Stimulated activated CD4-positive, alpha-beta T cell treated with anti-CD3 and anti-CD28 coated beads, TNF-alpha, amount 100 ng/mL, for 1 hour (primary cell): Measurements from ENCODE around the gene MIB1.

Source experiments
- DNase-seq, 3 donors: peaks; one replicate each; pipeline ENCODE4 v3.0.0-alpha.2; 2020; ENCODE audit warnings: low read depth in 3 of 3, low spot score in 1 of 3

Gene MIB1

DNA sequence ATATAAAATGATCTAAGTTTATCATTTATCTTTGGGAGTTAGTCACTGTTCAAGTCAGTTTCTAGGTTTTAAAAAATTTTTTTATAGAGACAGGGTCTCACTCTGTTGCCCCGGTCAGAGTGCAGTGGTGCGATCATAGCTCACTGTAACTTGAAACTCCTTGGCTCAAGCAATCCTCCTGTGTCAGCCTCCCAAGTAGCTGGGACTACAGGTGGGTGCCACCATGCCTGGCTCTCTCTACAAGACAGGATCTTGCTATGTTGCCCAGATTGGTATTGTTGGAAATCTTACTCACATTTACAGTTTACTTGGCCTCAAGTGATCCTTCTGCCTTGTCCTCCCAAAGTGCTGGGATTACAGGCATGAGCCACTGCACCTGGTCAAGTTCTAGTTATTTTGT lies 74.5 kb downstream of the MIB1 start:
- no peak for DNase-seq

DNA sequence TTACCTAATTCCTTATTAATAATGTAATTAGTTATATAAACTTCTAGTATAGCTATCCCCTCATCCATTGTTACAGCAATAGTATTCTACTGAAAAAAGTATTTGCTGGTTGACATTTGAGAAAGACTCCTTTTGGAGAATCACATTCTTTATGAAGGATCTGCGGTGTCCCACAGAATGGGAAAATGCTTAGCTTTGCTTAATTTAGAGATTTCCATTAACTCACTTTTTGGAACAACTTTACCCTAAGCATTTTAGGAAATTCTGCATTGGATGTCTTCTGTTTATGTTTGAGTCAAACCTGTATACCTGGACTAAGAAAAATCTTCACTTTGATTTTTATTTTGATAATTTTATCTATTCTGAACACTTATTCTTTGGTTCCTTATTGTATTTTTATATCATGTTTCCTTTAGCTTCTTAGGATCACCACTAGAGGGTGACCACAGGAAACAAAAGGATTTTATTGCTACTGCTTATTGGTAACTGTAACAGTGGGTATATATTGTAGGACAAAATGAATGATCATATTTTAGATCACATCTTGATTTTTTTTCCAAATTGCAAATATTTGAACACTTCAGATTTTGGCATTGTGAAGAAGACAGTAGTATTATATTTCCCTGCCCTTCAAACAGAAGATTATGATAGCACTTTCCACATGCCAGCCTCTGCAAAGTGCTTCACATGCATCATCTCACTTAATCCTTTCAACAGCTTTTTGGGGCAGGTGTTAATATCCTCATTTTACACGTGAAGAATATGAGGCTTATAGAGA lies 79.6 kb downstream of the MIB1 start:
- no peak for DNase-seq

DNA sequence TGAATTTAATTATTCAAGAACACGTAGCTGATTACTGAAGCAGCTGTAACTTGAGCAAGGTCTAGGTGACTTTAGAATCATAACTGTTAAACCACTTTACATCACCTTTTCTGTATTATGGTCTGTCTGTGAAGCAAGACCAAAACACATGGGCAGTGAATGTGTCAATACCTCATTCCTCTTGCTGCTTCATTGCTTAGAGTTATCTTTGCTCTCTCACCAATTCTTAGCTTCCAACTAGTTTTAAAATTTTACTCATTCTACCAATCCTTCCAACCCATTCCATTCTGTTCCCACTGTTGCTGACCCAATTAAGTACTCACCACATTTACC lies 80.2 kb downstream of the MIB1 start:
- no peak for DNase-seq

DNA sequence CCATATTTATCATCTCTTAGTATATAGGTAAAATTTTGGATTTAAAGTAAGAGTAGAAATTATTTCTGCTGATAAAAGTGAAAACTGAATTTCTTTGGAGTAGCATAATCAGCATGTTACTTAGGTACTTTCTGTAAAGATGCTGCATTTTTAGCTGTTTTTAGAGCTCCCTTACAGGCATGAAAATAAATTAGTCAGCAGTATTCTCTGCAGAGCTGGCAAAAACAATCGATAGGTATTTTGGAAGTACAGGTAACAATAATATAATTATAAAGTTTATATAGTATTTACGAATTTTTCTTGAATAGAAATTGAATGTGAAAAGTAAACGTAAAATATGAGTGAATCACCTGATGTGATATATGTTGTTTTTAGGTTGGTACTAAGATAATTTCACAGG lies 83.3 kb downstream of the MIB1 start:
- no peak for DNase-seq

DNA sequence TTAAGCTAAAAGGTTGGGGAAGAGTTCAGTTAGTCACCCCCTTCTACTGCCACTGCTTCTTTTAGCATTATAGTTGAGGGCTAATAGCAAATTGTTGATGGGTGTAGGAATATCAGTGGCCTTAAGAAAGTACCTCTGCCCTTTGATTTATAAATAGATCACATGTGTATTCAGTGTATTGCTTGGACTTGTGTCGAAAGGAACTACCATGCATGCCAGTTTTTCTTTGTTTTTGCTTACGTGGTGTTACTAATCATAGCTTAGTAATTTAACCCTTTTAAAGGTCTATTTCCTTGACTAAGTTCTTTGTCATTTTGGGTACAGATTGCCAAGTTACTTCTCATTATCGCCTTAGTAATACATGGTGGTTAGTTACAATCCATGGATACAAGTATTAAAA lies 85.6 kb downstream of the MIB1 start:
- no peak for DNase-seq

DNA sequence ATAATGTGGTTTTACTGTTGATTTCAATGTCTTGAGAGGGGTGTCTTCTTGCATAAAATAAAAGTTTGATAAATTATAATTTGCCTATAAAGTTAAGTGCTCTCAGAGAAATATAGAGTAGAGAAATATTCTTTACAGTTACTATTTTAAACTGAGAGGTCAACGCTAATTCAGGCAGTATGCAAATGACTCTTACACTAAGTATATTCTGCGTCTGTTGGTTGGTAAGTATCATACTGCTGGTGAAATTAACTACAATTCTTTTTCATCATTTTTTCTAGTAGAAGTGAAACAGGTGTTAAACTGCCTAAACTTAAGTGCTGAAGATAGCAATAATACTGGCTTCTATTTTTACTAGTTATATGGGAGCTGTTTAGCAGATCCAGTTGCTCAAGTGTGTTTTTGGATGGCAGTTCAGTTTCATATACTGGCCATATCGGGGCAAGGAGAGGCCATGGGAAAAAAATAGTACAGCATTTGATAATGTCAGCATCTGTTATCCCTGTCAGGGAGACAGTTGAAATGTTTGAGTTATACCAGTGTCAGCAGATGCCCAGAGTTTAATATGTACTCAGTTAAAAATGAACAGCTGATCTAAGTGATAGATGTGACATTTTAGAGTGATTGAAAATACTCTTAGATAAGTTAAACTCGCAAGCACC lies 86.2 kb downstream of the MIB1 start:
- DNase-seq = no peak

DNA sequence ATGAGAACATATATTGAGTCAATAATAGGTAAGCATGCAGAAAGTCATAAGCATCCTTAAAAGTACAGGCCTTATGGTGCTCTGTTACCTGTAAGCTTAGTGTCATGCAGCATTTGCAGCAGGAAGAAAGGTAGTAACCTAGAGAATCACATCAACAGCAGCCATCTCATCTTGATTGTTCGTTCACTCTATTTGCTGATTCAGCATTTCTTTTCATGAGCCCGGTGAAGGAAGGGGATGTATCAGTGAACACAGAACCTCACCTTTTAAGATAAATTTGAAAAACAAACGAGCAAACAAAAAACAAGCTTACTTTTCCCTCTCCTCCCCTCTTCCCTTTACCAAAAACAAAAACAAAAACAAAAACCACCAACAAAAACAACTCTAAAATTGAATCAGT lies 89.9 kb downstream of the MIB1 start:
- no peak for DNase-seq

DNA sequence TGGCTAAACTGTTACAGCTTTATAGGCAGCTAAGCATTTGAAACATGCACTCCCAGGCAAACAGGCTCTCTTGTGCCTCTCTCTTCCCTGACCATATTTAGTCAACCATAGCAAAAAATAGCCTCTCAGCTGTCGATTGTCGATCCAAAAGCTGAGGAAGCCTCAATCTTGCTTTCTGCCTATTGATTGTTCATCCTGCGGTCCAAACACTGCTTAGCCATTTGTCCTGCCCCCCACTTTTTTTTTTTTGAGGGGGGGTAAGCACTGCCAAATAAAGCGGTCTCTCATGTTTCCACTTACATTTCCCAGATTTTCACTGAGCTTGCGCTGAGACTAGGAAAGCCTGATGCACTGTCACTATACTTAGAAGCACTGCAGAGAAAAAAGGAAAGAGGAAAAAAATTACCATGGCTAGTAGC lies 90.8 kb downstream of the MIB1 start:
- no peak for DNase-seq

DNA sequence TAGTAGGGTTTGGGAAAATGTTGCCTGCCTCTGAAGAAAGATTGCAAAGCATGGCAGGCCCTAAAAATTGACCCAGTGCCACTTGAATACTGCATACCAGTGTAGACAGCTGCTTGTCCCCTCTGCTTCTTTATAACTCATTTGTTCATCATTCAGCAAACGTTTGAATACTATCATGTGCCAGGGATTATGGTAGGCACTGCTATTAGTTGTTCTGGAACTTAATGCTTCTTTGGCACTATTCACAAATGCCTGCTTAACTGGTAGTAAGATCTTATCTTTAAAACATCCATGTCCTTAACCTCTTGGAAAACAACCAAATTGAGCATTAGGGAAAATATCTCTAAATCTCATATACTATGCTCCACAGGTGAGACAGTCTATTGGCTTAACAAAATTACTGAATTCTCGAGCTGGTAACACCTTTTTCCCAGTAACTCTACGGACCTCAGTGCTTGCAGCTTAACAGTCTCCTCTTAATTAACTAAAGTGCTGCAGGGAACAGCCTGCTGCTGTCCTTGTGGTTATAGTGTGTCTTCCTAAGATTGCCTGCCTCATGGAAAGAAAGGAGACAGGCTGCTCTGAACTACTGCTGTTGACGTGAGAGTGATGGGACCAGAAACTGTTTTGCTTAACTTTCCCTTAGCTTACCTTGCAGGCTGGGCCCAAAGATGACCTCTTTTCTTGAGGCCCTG lies 93.2 kb downstream of the MIB1 start:
- DNase-seq = no peak

DNA sequence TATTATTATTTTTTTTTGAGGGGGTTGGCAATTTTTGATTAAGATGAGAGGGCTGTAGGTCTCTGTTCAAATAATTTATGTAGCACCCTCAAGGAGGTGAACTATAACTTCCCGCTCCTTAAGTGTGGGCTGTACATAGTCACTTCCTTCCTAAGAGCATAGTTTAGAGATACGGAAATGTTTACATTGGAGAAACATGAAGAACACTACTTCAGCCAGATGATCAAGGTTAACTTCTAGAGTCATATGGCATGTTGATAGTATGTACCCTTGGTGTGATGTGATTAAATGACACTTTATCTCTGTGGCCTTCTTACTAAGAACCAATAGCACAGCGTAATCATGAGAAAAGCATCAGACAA lies 93.7 kb downstream of the MIB1 start:
- DNase-seq = no peak

DNA sequence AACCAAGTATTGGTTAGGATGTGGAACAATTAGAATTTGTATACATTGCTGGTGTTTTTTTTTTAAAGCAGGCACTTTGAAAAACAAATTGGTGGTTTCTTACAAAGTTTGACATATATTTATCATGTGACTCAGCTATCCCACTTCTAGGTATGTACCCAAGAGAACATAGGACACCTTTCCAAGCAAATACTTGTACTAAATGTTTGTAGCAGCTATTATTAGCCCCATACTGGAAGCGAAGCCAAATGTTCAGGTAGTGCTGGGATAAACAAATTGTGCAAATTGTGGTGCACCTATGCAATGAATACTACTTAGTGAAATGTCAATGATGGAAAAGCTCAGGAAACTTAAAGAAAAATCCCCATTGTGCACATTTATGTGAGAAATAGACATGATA lies 101.0 kb downstream of the MIB1 start:
- DNase-seq = no peak

DNA sequence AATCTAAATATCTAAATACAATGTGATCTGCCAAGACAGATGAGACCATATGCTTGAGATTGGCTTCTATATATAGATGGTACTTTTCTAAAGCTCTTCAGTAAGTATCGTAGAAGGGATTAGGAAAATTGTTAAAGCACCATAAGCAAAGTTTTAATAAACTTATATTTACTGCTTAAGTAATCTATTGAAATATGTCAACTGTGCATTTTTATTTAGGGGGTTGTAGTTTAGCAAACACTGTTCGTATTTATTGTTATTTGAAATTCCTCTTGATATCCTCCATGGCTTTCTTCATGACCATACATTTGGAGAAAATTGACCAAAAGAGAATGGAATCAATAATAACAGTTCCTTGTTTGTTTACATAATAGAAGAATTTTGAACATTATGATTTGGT lies 102.7 kb downstream of the MIB1 start:
- DNase-seq = no peak

DNA sequence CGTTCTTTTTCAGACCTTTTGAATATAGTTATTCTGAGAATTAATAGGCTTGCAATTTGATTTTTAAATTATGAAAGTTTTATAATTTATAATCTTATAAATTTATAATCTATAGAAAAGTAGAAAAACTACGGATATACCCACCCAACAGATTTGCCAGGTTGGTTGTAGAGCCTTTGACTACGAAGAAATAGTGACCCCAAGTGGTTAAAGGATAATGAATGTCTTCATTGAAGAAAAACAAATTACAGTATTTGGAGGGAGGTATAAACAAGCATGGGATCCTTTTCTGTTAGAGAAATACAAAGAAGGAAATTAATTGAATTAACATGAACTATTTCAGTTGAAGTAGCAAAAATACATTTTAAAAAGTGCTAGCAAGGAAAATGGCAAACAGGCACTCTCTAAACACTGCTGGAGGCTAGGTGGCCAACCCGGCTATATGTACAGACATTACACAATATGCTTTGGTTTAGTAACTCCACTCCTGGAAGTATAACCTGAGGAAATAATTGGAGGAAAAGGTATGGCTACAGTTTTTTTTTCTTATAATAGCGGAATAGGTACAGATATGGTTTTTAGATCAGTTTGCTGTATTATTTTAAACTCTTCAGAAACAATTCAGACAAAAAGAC lies 110.9 kb downstream of the MIB1 start:
- DNase-seq = no peak

DNA sequence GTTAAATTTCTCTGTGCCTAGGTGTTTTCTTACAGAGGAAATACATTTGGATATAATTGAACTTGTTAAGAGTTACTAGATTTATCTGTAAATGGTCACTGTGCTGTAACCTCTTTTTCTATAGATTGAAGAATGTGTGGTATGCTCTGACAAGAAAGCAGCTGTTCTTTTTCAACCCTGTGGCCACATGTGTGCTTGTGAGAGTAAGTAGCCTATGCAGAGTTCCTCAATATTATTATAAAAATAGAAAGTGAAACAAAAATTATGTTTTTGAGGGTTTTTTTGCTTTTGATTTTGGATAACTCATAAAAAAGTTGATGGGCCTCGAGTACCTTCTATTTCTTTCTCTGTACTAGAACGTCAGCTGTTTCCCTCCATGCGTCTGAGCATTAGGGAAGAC lies 112.4 kb downstream of the MIB1 start:
- DNase-seq = no peak

DNA sequence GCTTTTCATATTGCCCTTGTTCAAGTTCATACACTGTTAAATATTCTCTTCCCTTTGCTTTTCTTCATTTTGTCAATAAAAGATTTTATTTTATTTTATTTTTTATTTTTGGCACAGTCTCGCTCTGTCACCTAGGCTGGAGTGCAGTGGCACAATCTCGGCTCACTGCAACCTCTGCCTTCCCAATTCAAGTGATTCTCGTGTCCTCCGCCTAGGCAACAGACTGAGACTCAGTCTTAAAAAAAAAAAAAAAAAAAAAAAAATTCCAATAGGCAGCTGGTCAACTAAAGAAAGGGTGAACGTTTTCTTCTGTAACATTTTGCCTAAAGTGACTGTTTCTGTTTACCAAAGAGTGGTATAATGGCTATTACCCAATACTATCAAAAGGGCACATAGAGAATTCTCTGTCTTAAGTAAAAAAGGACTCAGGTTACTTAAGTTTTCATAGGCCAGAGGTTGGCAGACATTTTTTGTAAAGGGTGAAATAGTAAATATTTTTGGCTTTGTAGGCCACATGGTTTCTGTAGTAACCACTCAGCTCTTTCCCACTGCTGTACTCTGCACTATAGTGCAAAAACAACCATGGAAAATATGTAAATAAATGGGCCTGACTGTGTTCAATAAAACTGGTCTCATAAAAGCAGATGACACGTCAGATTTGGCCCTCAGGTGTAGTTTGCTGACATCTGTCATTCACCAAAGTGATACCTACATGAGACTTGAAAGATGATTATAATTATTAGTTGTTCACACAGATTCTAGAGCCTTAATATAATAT lies 113.4 kb downstream of the MIB1 start:
- no peak for DNase-seq

DNA sequence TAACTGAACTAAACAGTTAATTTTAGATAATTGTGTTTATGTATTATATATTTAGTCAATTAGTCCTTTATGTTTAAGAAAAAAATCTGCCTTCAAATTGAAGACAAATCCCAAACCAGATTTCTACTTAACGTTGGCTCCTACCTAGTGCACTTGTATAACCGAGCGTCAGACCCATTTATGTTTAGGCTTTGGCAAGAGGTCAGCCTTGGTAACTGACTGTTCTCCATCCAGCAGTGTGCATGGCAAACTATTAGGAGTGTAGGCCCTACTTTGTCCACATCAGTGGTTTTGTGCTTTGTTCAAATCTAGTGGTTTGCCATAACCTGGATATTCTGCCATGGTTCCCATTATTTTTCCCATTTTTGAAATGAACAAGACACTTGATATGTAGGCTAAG lies 114.8 kb downstream of the MIB1 start:
- DNase-seq = no peak

DNA sequence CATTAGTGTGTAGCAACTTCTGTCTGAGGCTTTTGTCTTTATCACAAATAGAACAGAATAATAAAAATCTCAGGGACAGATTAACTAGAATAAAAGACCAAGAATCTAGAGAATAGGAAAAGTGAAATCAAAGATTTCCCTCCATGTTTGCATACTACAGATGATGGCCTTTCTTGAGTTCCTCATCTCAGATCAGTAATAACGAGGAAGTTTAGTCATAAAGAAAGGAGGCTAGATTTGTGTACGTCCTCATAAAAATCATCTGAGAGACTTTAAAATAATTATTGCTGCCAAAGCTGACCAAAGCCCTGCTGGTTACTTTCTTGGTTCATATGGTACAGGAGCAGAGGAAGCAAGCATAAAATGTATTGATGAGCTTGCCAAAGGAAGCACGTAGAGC lies 117.3 kb downstream of the MIB1 start:
- DNase-seq = no peak

DNA sequence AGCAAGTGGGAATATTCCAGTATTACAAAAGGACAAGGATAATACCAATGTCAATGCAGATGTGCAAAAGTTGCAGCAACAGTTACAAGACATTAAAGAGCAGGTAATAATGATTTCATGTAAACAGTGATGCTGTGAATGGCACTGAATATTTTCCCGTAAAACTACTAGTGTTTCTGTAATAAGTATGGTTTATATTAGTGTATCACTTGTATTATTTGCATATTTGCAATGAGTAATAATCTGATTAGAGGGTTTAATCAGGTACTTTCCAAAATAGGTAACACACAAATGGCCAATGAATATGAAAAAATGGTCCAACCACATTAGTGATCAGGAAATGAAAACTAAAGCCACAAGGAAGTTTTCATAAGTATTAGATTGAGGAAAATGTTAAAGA lies 118.0 kb downstream of the MIB1 start:
- no peak for DNase-seq

DNA sequence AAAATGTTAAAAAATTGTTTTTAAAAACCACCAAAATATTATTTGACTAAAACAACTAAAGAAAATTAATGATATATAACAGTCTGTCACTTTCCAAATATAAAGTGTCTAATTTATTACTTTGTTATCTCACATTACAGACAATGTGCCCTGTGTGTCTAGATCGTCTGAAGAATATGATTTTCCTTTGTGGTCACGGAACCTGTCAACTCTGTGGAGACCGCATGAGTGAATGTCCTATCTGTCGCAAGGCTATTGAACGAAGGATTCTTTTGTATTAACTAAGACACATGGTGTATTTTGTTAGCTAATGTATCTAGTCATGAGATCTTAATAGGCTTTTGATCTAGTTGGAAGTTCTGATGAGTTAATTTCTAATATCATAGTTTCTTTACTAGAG lies 123.8 kb downstream of the MIB1 start:
- DNase-seq = no peak

DNA sequence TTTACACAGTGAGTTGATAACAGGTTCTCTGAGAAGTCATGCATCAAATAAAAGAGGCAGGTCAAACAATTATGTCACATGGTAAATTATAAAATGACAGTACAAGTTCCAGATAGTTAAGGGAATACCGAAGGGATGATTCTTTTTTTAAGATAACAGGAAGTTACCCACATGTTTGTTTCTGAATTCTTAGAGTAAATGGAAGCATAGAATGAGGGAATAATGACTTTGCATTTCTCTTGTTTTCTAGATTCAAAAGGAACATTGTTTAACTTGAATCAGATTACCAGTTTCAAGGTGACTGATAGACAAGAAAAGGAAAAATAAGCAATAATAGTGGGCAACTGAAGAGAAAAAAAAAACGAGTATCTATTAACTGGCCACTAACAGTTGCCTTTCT lies 124.5 kb downstream of the MIB1 start:
- no peak for DNase-seq

DNA sequence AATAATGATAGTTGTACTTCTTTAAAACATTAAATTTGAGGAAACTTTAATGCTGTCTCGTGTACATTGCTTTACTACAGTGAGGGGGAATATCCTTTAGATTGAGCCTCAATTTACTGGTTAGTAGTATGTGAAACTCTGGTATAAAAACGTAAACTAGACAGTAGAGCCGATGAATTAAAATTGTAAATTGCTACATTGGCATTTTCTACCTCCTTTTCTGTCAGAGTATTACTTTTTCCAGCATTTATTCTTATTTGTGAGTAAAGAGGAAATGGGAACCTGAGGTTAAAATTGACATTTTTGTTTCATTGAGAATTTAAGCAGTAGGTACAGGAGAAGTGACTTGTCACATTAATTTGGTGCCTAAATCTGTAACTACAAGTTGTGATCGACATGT lies 128.2 kb downstream of the MIB1 start:
- DNase-seq = no peak
